Renal cortex interstitium (tissue), 11 donors: ENCODE measurements around the gene NDUFV2. TPM values are rescaled to one million over a fixed set of nuclear protein-coding genes. Genes with fewer than 3 reads are reported as not detected.
"Not testable (repeated sequence)": the region's sequence is repeated elsewhere in the genome, so short reads cannot be mapped to it uniquely, and the experiment has no call there.

ENCODE experiments used
- DNase-seq, 11 donors: peaks; one replicate each; pipeline ENCODE4 v3.0.0-alpha.2; 2013; ENCODE audit warnings: low read depth in 9 of 11, low spot score in 4 of 11; ENCODE audit errors: extremely low read depth in 1 of 11
- polyA plus RNA-seq, 3 donors: library from polyadenylated mRNA; unstranded; fragments of 120-200 nt; gene quantifications; one replicate each; pipeline ENCODE4 v1.2.1, GENCODE V29; 2013; ENCODE audit not compliant: insufficient read length in 3 of 3

The NDUFV2 gene
- polyA plus RNA-seq, 3 donors, result 118 to 128 (median 127) TPM

DNA sequence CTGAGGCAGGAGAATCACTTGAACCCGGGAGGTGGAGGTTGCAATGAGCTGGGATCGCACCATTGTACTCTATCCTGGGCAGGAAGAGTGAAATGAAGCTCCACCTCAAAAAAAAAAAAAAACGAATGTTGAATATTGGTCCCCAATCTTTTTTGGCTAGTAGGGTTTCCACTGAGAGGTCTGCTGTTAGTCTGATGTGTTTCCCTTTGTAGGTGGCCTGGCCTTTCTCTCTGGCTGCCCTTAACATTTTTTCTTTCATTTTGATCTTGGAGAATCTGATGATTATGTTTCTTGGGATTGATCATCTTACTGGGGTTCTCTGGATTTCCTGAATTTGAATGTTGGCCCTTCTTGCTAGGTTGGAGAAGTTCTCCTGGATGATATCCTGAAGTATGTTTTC, 69.4 kb downstream of the NDUFV2 start:
- DNase-seq, result not testable (repeated sequence)

GRCh38 chr18:9172506-9173127, 70.1 kb downstream of the NDUFV2 start:
- no peak for DNase-seq

DNA sequence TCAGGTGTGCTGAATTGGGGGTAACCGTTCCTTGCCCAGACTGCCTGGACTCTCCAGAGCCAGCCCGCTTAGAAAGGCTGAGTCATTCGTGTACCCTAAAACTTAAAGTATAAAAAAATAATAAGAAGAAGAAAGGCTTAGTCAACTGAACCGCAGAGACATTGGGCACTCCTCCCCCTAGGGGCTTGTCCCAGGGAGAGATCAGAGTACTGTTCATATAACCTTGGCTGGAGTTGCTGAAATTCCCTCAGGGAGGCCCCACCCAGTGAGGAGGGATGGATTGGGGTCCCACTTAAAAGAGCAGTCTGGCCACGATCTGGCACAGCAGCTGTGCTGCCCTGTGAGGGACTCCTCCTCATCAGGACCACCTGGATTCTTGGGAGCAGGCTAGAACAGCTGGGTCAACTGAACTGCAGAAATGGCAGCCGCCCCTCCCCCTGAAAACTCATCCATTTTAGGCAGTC, 71.3 kb downstream of the NDUFV2 start:
- DNase-seq, result no peak

DNA sequence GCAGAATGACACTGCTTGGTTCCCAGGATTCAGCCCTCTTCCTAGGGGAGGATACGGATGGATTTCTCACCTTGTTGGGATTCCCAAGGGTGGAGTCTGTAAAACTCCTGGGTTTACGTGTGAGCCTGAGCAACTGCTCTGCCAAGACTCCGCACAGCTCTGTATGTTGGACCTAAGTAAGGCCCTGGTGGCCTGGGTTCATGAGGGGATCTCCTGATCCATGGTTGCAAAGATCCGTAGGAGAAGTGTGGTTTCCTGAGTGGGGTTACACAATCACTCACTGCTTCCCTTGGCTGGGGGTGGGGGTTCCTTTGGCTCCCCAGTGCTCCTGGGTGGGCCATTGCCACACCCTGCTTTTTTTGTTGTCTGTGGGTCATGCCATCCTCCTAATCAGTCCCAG, 71.8 kb downstream of the NDUFV2 start:
- DNase-seq, result no peak

GRCh38 chr18:9175115-9175514, 72.6 kb downstream of the NDUFV2 start:
- no peak for DNase-seq

DNA sequence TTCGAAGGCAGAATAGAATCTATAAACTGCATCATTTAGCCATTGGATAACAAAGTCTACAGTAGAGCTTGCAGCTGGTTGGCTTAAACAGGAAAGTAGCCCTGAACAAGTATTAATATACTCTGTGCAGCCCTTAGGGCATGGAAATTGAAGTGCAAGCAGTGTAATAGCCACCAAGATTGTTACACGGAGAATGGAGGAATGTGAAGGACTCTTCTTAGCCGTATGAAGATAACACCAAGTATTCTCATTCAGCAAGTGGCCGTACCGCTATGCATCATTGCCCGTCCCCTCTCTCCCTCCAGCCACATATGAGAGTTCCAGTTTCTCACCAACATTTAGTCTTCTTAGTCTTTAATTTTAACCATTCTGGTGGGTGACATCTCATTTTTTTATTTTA, 74.5 kb downstream of the NDUFV2 start:
- no peak for DNase-seq

GRCh38 chr18:9177466-9177865, 75.0 kb downstream of the NDUFV2 start:
- no peak for DNase-seq

GRCh38 chr18:9178557-9178956, 76.1 kb downstream of the NDUFV2 start:
- DNase-seq, result no peak

GRCh38 chr18:9181275-9181674, 78.8 kb downstream of the NDUFV2 start:
- DNase-seq, result no peak

- DNase-seq, result no peak
These were observed 80.4 kb downstream of the NDUFV2 start for GRCh38 chr18:9182852-9183399.

Other genes starting within 250 kb of the NDUFV2 start
- gene ANKRD12, start 34.1 kb downstream of the NDUFV2 start, polyA plus RNA-seq, result 10 to 100 TPM; 29.2 to 33.9 (median 32.8) TPM
- 10 to 100 TPM; 65.4 to 88.8 (median 82.3) TPM for gene TWSG1, start 232.1 kb downstream of the NDUFV2 start, polyA plus RNA-seq